Astrocyte (in vitro differentiated cells and primary cell): ENCODE data around the gene NT5C.

Source experiments
- CTCF ChIP-seq: IDR thresholded peaks from 2 replicates; pipeline ENCODE4 v1.5.1; 2011; ENCODE audit warnings: low read depth, mild to moderate bottlenecking, inconsistent platforms, low read length, moderate library complexity; ENCODE audit not compliant: insufficient read depth
- EZH2 ChIP-seq: IDR thresholded peaks from 2 replicates; pipeline ENCODE4 v1.6.1; 2012; ENCODE audit warnings: mild to moderate bottlenecking, low read length, inconsistent platforms; ENCODE audit not compliant: insufficient read depth

GRCh38 chr17:75096082-75096625 lies 35.4 kb downstream of the NT5C start:
- TF ChIP-seq CTCF (no peak), EZH2 (no peak)
